Ovary (tissue), 3 donors: ENCODE results near the gene PAX8.

Source experiments
- EP300 ChIP-seq: sonication (generic); formaldehyde crosslinking; IDR thresholded peaks from one replicate; pipeline ENCODE4 v1.6.1; 2017; ENCODE audit warnings: antibody characterized with exemption
- POLR2A ChIP-seq: fragments of 450-650 bp; IDR thresholded peaks from one replicate; pipeline ENCODE4 v1.6.1; 2017; ENCODE audit warnings: antibody characterized with exemption, mild to moderate bottlenecking, moderate library complexity
- TF ChIP-seq, protein P1 (sequence below), 3 donors: fragments of 450-650 bp in 2 of 3; fragments of 200-600 bp in 1 of 3; IDR thresholded peaks; one replicate each; pipeline versions ENCODE4 v1.5.1 to v1.8.0; 2016 to 2022; ENCODE audit warnings: antibody characterized with exemption in 3 of 3, mild to moderate bottlenecking in 1 of 3
- donor health status: DM: no; HTN: no; CAD: no.

DNA sequence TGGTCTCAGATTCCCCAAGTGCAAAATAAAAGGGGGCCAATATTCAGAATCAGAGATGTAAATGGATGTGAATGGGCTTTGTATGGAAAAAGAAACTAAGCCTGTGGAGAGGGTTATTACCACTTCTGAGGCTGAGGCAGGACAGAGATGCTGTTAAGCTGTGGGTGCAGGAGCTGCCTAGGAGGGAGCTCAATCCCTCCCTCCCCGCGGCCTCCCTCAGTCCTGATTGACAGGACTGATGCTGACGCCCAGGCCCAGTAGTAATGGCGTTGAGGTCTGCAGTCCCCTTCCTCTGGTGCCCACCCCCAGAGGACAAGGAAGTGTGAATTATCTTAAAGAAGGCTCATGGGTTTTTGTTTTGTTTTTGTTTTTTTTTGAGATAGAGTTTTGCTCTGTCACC, 64.6 kb downstream of the PAX8 start:
- TF ChIP-seq POLR2A: no peak
- TF ChIP-seq, protein P1, sequence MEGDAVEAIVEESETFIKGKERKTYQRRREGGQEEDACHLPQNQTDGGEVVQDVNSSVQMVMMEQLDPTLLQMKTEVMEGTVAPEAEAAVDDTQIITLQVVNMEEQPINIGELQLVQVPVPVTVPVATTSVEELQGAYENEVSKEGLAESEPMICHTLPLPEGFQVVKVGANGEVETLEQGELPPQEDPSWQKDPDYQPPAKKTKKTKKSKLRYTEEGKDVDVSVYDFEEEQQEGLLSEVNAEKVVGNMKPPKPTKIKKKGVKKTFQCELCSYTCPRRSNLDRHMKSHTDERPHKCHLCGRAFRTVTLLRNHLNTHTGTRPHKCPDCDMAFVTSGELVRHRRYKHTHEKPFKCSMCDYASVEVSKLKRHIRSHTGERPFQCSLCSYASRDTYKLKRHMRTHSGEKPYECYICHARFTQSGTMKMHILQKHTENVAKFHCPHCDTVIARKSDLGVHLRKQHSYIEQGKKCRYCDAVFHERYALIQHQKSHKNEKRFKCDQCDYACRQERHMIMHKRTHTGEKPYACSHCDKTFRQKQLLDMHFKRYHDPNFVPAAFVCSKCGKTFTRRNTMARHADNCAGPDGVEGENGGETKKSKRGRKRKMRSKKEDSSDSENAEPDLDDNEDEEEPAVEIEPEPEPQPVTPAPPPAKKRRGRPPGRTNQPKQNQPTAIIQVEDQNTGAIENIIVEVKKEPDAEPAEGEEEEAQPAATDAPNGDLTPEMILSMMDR (IDR thresholded peaks at IDR 0.05): no peak
- no peak for TF ChIP-seq EP300
